ENCODE measurements around the gene ADK. TPM values are rescaled to one million over a fixed set of nuclear protein-coding genes. Genes with fewer than 3 reads are reported as not detected.

The ADK gene
- total RNA-seq, 3 donors from 2014 or later: 27.2 to 50.8 (median 40.0) TPM

DNA sequence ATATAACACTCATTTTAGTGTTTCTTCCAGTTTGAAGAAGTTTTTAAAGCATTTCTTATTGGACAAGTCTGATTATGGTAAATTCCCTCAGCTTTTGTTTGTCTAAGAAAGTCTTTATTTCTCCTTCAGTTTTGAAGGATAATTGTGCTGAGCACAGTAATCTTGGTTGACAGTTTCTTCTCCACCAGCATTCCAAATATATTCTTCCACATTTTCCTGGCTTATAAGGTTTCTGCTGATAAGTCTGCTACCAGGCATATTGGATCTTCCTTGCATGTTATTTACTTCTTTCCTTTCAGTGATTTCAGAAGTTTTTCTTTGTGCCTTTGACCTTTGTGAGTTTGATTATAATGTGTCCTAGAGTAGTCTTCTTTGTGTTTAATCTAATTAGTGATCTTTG is 210.7 kb downstream of the ADK start:
- Histone ChIP-seq H3K4me1 (no peaks in the 10 kb centered on the region), H3K27me3 (no peaks in the 10 kb centered on the region), H3K36me3 (no peaks in the 10 kb centered on the region), H3K9me3 (peaks cover 15 to 43% of the 10 kb centered on the region in 2 donors), H3K4me3 (no peak overlapping the region), H3K27ac (no peak overlapping the region)
- DNase-seq (ENCODE audit: low spot score in 2 of 2): no peak
- TF ChIP-seq, protein P1, sequence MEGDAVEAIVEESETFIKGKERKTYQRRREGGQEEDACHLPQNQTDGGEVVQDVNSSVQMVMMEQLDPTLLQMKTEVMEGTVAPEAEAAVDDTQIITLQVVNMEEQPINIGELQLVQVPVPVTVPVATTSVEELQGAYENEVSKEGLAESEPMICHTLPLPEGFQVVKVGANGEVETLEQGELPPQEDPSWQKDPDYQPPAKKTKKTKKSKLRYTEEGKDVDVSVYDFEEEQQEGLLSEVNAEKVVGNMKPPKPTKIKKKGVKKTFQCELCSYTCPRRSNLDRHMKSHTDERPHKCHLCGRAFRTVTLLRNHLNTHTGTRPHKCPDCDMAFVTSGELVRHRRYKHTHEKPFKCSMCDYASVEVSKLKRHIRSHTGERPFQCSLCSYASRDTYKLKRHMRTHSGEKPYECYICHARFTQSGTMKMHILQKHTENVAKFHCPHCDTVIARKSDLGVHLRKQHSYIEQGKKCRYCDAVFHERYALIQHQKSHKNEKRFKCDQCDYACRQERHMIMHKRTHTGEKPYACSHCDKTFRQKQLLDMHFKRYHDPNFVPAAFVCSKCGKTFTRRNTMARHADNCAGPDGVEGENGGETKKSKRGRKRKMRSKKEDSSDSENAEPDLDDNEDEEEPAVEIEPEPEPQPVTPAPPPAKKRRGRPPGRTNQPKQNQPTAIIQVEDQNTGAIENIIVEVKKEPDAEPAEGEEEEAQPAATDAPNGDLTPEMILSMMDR (IDR thresholded peaks at IDR 0.05): no peak
- TF ChIP-seq POLR2A (IDR thresholded peaks at IDR 0.05): no peak
- no peak for TF ChIP-seq POLR2AphosphoS5 (IDR thresholded peaks at IDR 0.05)
- intact Hi-C loops (cut with DNase I; ENCODE audit: low total_unique reads): no loop called here

DNA sequence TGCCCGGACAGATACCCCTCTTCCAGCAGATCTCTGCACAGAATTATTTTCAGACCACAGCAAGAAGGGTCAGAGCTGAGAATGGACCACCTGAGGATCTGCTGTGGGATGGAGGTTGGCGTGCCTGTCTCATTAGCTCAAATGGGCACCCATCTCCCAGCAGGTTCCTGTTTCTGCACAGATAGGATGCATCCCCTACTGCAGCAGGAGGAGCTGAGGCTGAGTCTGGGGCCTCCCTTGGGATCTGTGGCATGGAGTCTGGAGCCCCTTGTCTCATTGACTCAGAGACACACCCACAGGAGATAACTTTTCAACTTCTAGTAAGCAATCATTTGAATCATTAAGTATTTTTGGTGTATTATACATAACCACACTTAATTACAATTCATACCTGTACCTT is 212.7 kb downstream of the ADK start:
- peaks cover 15 to 36% of the 10 kb centered on the region in 2 donors for H3K9me3 ChIP-seq
- no peaks in the 10 kb centered on the region for H3K36me3 ChIP-seq
- H3K27ac ChIP-seq: no peak overlapping the region
- H3K4me3 ChIP-seq: no peak overlapping the region
- no peak for DNase-seq (ENCODE audit: low spot score in 2 of 2)
- TF ChIP-seq, protein P1 (IDR thresholded peaks at IDR 0.05): no peak
- TF ChIP-seq POLR2AphosphoS5 (IDR thresholded peaks at IDR 0.05) (no peak), POLR2A (IDR thresholded peaks at IDR 0.05) (no peak)
- H3K4me1 ChIP-seq: no peaks in the 10 kb centered on the region
- H3K27me3 ChIP-seq: no peaks in the 10 kb centered on the region
- intact Hi-C loops (cut with DNase I; ENCODE audit: low total_unique reads): no loop called here

DNA sequence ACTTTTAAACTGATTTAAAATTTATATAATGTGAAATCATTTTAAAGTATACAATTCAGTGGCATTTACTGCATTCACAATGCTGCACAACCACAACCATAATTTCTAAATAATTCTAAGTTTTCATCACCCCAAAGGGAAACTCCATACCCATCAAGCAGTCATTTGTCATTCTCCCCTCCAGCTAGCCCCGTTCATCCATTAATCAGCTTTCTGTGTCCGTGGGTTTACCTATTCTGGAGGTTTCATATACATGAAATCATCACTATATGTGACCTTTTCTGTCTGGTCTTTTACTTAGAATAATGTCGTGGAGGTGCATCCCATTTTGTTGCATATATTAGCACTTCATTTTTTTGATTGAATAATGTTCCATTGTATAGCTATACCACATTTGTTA is 214.1 kb downstream of the ADK start:
- Histone ChIP-seq H3K27ac (no peak overlapping the region), H3K36me3 (no peaks in the 10 kb centered on the region), H3K27me3 (no peaks in the 10 kb centered on the region), H3K4me3 (no peak overlapping the region), H3K9me3 (peaks cover 11 to 27% of the 10 kb centered on the region in 2 donors), H3K4me1 (no peaks in the 10 kb centered on the region)
- no peak for TF ChIP-seq POLR2A (IDR thresholded peaks at IDR 0.05)
- TF ChIP-seq POLR2AphosphoS5 (IDR thresholded peaks at IDR 0.05): no peak
- TF ChIP-seq, protein P1 (IDR thresholded peaks at IDR 0.05): no peak
- no peak for DNase-seq (ENCODE audit: low spot score in 2 of 2)
- intact Hi-C loops (cut with DNase I; ENCODE audit: low total_unique reads): no loop called here

DNA sequence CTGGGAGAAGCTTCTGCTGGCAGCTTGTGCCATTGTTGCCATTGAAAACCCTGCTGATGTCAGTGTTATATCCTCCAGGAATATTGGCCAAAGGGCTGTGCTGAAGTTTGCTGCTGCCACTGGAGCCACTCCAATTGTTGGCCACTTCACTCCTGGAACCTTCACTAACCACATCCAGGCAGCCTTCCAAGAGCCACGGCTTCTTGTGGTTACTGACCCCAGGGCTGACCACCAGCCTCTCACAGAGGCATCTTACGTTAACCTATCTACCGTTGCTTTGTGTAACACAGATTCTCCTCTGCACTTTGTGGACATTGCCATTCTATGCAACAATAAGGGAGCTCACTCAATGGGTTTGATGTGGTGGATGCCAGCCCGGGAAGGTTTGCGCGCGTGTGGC is 220.7 kb downstream of the ADK start:
- H3K27ac ChIP-seq: no peak overlapping the region
- intact Hi-C loops (cut with DNase I; ENCODE audit: low total_unique reads): no loop called here

DNA sequence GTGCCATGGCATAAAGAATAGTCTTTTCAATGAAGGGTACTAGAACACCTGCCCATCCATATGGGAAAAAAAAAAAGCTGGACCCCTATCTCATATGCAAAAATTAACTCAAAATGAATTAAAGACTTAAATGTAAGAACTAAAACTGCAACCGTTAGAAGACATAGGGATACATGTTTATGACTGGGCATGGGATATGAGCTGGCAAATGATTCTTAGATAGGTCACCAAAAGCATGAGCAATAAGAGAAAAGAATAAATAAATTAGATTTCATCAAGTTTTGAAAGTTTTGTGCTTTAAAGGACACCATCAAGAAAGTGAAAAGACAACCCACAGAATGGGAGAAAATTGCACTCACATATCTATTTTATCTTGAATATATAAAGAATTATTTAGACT is 222.0 kb downstream of the ADK start:
- no peak for TF ChIP-seq POLR2AphosphoS5 (IDR thresholded peaks at IDR 0.05)
- TF ChIP-seq POLR2A (IDR thresholded peaks at IDR 0.05): no peak
- TF ChIP-seq, protein P1 (IDR thresholded peaks at IDR 0.05): no peak
- no peak overlapping the region for H3K4me3 ChIP-seq
- intact Hi-C loops (cut with DNase I; ENCODE audit: low total_unique reads): no loop called here
- H3K9me3 ChIP-seq: no peaks in the 10 kb centered on the region
- no peaks in the 10 kb centered on the region for H3K4me1 ChIP-seq
- DNase-seq (ENCODE audit: low spot score in 2 of 2): no peak
- H3K36me3 ChIP-seq: no peaks in the 10 kb centered on the region
- H3K27ac ChIP-seq: no peak overlapping the region
- H3K27me3 ChIP-seq: no peaks in the 10 kb centered on the region

More for the DNA sequence above, 220.7 kb downstream of the ADK start:
- Histone ChIP-seq H3K4me1 (no peaks in the 10 kb centered on the region), H3K9me3 (no peaks in the 10 kb centered on the region), H3K36me3 (no peaks in the 10 kb centered on the region), H3K27me3 (no peaks in the 10 kb centered on the region), H3K4me3 (no peak overlapping the region)
- no peak for TF ChIP-seq POLR2A (IDR thresholded peaks at IDR 0.05)
- TF ChIP-seq POLR2AphosphoS5 (IDR thresholded peaks at IDR 0.05): no peak
- TF ChIP-seq, protein P1 (IDR thresholded peaks at IDR 0.05): no peak
- no peak for DNase-seq (ENCODE audit: low spot score in 2 of 2)

Data from breast epithelium (tissue), 4 donors.